Subcutaneous adipose tissue (tissue), 4 donors: Measurements from ENCODE around the gene HPS4. TPM values are rescaled to one million over a fixed set of nuclear protein-coding genes. Genes with fewer than 3 reads are reported as not detected.

ENCODE experiments used
- CTCF ChIP-seq: fragments of 450-650 bp; IDR thresholded peaks from one replicate; pipeline ENCODE4 v1.5.1; 2016; ENCODE audit warnings: low read depth, mild to moderate bottlenecking, control low read depth, antibody characterized with exemption, moderate library complexity
- total RNA-seq, 4 donors: library from RNA; depleted of rRNA; stranded (reverse); fragments of >200 nt; gene quantifications; one replicate each; pipeline ENCODE4 v1.1.0, GENCODE V29; 2016

HPS4 gene
- total RNA-seq, 4 donors from 2014 or later: 29.0 to 32.8 (median 31.6) TPM

DNA sequence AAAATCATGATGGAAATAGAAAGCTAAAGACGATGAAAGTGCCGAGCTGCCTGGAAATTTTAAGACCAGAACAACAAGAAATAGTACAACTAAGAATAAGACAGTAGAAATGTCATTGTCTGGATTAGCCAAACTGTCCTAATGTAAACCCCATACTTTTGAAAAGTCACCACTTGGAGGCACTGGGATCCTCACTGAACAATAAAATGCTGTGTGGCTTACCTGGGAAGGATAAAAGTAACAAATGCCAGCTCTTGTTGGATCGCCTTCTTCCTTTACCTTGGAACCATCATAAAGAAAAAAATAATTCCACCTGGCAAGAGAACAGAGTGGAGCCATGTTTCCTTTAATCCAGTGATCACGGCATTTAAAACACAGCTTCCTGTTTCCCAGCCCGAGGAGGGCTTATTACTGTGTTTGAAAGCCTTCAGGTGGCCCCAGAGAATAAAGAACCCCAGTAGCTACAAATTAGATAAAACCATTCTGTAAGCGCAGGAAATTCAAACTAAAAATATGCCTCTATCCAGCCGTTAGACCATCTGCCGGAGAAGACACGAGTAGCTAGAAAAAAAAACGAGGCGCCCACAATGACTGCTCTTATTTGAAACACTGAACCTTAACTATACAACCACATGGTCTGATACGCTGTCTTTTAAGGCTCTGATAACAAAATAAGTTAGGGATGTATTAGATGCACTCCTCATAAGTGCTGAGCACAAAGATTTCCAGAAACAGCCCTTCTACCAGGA lies 4.4 kb downstream of the HPS4 start:
- no peak for TF ChIP-seq CTCF

DNA sequence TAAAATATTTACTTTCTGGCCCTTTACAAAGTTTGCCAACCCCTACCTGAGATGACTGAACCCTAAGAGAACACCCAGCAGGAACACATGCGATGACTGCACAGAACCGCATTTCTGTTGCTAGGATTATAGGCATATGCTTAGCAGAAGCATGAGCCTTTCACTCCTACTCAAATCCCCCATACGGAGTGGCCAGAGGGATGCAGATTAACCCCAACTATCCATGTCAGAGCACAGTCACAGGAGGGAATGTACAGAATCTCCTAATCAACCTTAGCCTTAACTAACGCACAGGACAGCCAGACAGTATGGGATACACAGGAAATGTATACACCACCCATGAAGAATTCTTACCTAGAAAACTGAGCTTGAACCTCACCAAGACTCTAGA lies 6.2 kb downstream of the HPS4 start:
- TF ChIP-seq CTCF: no peak

GRCh38 chr22:26476705-26477340 lies 6.8 kb downstream of the HPS4 start:
- TF ChIP-seq CTCF: no peak

DNA sequence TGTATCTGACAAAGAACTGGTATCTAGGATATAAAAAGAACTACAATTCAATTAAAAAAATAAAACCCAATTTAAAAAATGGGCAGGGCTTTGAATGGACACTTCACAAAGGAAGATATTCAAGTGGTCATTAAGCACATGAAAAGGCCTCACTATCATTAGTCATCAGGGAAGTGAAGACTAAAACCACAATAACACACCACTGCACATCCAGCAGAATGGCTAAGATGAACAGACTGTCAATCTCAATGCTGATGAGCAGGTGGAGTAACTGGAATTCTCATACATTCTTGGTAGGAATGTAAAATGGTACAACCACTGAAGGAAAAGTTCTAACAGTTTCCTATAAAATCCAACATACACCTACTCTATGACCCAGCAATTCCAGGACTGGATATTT lies 8.9 kb downstream of the HPS4 start:
- TF ChIP-seq CTCF: no peak

DNA sequence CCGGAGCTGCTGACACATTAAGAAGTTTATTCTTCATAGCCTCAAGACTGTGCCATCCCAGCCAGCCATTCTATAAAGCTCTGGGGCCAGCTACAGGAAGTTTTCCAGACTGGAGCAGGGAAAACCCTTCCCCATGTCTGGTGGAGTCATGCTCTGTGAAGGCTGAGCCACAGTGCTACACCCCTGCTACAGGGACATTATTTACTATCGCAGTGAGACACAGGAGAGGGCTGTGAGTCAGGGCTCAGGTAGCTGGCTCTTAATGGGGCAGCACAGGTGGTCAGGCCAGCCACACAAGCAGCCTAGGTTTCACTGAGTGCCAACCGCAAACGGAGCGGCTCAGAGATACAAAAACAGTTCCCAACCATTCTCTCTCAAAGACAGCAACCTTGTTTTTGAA lies 12.1 kb downstream of the HPS4 start:
- no peak for TF ChIP-seq CTCF

- no peak for TF ChIP-seq CTCF
Observed at GRCh38 chr22:26470807-26471206, 12.8 kb downstream of the HPS4 start.

- no peak for TF ChIP-seq CTCF
Observed at GRCh38 chr22:26466196-26466595, 17.4 kb downstream of the HPS4 start.
